Measurements from ENCODE around the gene CYB5R2. TPM values are rescaled to one million over a fixed set of nuclear protein-coding genes. Genes with fewer than 3 reads are reported as not detected.

CYB5R2 gene
- total and polyA plus RNA-seq, 4 donors = 0.19 to 3.7 (median 2.0) TPM

GRCh38 chr11:7694235-7694634 lies 20.9 kb upstream of the CYB5R2 start:
- Histone ChIP-seq H3K4me1 (ENCODE audit: control insufficient read depth in 4 of 4, insufficient read depth in 4 of 4, low read length in 3 of 4) (peaks cover 0 to 4% (median 3%) of the 10 kb centered on the region in 4 donors), H3K9me3 (ENCODE audit: control insufficient read depth in 4 of 4, low read length in 3 of 4) (no peaks in the 10 kb centered on the region), H3K4me3 (ENCODE audit: low read depth in 1 of 3, low read length in 3 of 3) (peak overlapping the region in 1 of 3 donors; percentile 17), H3K27ac (ENCODE audit: low read depth in 1 of 2, low read length in 2 of 2) (no peak overlapping the region), H3K9ac (ENCODE audit: low read depth in 1 of 2, low read length in 2 of 2) (no peak overlapping the region), H3K36me3 (ENCODE audit: control insufficient read depth in 4 of 4, insufficient read depth in 3 of 4, low read depth in 1 of 4, low read length in 3 of 4) (no peaks in the 10 kb centered on the region), H3K27me3 (ENCODE audit: control insufficient read depth in 4 of 4, insufficient read depth in 4 of 4, low read length in 3 of 4) (no peaks in the 10 kb centered on the region)
- TF ChIP-seq RAD21 (IDR thresholded peaks at IDR 0.05) (no peak), CTCF (IDR thresholded peaks at IDR 0.05; ENCODE audit: low read depth, low read length, missing input control) (no peak), FOXA1 (IDR thresholded peaks at IDR 0.05) (no peak), FOXA2 (IDR thresholded peaks at IDR 0.05) (no peak), YY1 (IDR thresholded peaks at IDR 0.05) (no peak), SP1 (IDR thresholded peaks at IDR 0.05) (no peak), ZBTB33 (IDR thresholded peaks at IDR 0.05) (no peak), ATF3 (IDR thresholded peaks at IDR 0.05) (no peak)
- no peak for DNase-seq (ENCODE audit: low spot score)
- 66% methylated on average over 3 of the region's 3 CpGs for WGBS

GRCh38 chr11:7692426-7692825 lies 19.1 kb upstream of the CYB5R2 start:
- Histone ChIP-seq H3K4me3 (ENCODE audit: low read depth in 1 of 3, low read length in 3 of 3) (no peak overlapping the region), H3K27me3 (ENCODE audit: control insufficient read depth in 4 of 4, insufficient read depth in 4 of 4, low read length in 3 of 4) (no peaks in the 10 kb centered on the region), H3K9ac (ENCODE audit: low read depth in 1 of 2, low read length in 2 of 2) (no peak overlapping the region), H3K4me1 (ENCODE audit: control insufficient read depth in 4 of 4, insufficient read depth in 4 of 4, low read length in 3 of 4) (peaks cover 0 to 4% (median 3%) of the 10 kb centered on the region in 4 donors), H3K36me3 (ENCODE audit: control insufficient read depth in 4 of 4, insufficient read depth in 3 of 4, low read depth in 1 of 4, low read length in 3 of 4) (no peaks in the 10 kb centered on the region), H3K27ac (ENCODE audit: low read depth in 1 of 2, low read length in 2 of 2) (no peak overlapping the region), H3K9me3 (ENCODE audit: control insufficient read depth in 4 of 4, low read length in 3 of 4) (no peaks in the 10 kb centered on the region)
- WGBS = 92% methylated on average over 3 of the region's 3 CpGs
- TF ChIP-seq ATF3 (IDR thresholded peaks at IDR 0.05) (no peak), CTCF (IDR thresholded peaks at IDR 0.05; ENCODE audit: low read depth, low read length, missing input control) (no peak), REST (IDR thresholded peaks at IDR 0.05) (no peak), EGR1 (IDR thresholded peaks at IDR 0.05; ENCODE audit: low read depth in 2 of 2) (no peak), MAX (IDR thresholded peaks at IDR 0.05) (no peak), TAF1 (conservative IDR thresholded peaks at IDR 0.05) (no peak), YY1 (IDR thresholded peaks at IDR 0.05) (no peak), RAD21 (IDR thresholded peaks at IDR 0.05) (no peak), HNF4G (IDR thresholded peaks at IDR 0.05) (no peak), FOXA2 (IDR thresholded peaks at IDR 0.05) (no peak), ZBTB33 (IDR thresholded peaks at IDR 0.05) (no peak), JUND (IDR thresholded peaks at IDR 0.05) (no peak), SP1 (IDR thresholded peaks at IDR 0.05) (no peak)
- DNase-seq (ENCODE audit: low spot score) = no peak
